IMR-90 (cell line): ENCODE results near the gene DMD. TPM values are rescaled to one million over a fixed set of nuclear protein-coding genes. Genes with fewer than 3 reads are reported as not detected.

Experiments used
- ATAC-seq: fragments of 200-7000 bp; cut with Tn5 transposase; 2 replicates; pipeline ENCODE4 v1.9.1; 2020; ENCODE audit warnings: low read depth, mild to moderate bottlenecking, moderate library complexity
- BruUV-seq: library from RNA; stranded (reverse); fragments of 400-500 nt; replicated peaks from 2 replicates; lab custom pipeline; 2021; lab: Mats Ljungman, UMichigan
- CTCF ChIA-PET: fragments of 300-600 bp; formaldehyde crosslinking; extraction: SDS; loops from one replicate; lab custom pipeline; 2021; ENCODE audit warnings: antibody characterized with exemption; lab: Yijun Ruan, JAX
- POLR2A ChIA-PET: fragments of 300-600 bp; sonication (Branson Sonifier 250); formaldehyde crosslinking; loops from one replicate; lab custom pipeline; 2022; ENCODE audit warnings: antibody characterized with exemption; ENCODE audit not compliant: unreplicated experiment; lab: Charles Lee
- DNase-seq: peaks from one replicate; pipeline ENCODE4 v3.0.0; 2013
- H2AFZ ChIP-seq: replicated peaks from 2 replicates; pipeline ENCODE3; 2013; ENCODE audit warnings: low read length, mild to moderate bottlenecking; ENCODE audit not compliant: poor library complexity
- H2AK5ac ChIP-seq: 2 replicates; pipeline ENCODE4 v1.6.1; 2013; ENCODE audit warnings: low read depth, low read length, inconsistent platforms
- H2AK9ac ChIP-seq: replicated peaks from 2 replicates; pipeline ENCODE3; 2013; ENCODE audit warnings: mild to moderate bottlenecking, low read depth, low read length, moderate library complexity; ENCODE audit not compliant: poor library complexity
- H2BK120ac ChIP-seq: 2 replicates; pipeline ENCODE4 v1.6.1; 2013; ENCODE audit warnings: low read depth, low read length, inconsistent platforms
- H2BK15ac ChIP-seq: 3 replicates; pipeline ENCODE4 v1.6.1; 2013; ENCODE audit warnings: low read depth, low read length, inconsistent platforms
- H2BK20ac ChIP-seq: 2 replicates; pipeline ENCODE4 v1.6.1; 2013; ENCODE audit warnings: low read depth, mild to moderate bottlenecking, inconsistent platforms, low read length, moderate library complexity
- H2BK5ac ChIP-seq: 2 replicates; pipeline ENCODE4 v1.6.1; 2013; ENCODE audit warnings: mild to moderate bottlenecking, low read depth, low read length, inconsistent platforms; ENCODE audit not compliant: poor library complexity, severe bottlenecking
- H3K14ac ChIP-seq: replicated peaks from 2 replicates; pipeline ENCODE4 v1.6.1; 2013; ENCODE audit warnings: low read depth, low read length, inconsistent platforms
- H3K18ac ChIP-seq: 2 replicates; pipeline ENCODE4 v1.6.1; 2013; ENCODE audit warnings: low read depth, low read length, control low read depth
- H3K23ac ChIP-seq: 2 replicates; pipeline ENCODE4 v1.6.1; 2013; ENCODE audit warnings: low read depth, low read length, inconsistent platforms
- H3K27ac ChIP-seq: 2 replicates; pipeline ENCODE4 v1.5.1; 2013; ENCODE audit warnings: mild to moderate bottlenecking, control low read depth, low read length; ENCODE audit not compliant: insufficient read depth
- H3K27me3 ChIP-seq: 2 replicates; pipeline ENCODE4 v1.6.1; 2013; ENCODE audit warnings: low read length; ENCODE audit not compliant: control insufficient read depth, insufficient read depth
- H3K36me3 ChIP-seq: 2 replicates; pipeline ENCODE4 v1.6.1; 2013; ENCODE audit warnings: low read length, mixed read lengths; ENCODE audit not compliant: control insufficient read depth, insufficient read depth
- H3K4ac ChIP-seq: 2 replicates; pipeline ENCODE4 v1.6.1; 2013; ENCODE audit warnings: low read depth, low read length, inconsistent platforms
- H3K4me1 ChIP-seq: 2 replicates; pipeline ENCODE4 v1.6.1; 2013; ENCODE audit warnings: low read length, mixed read lengths; ENCODE audit not compliant: control insufficient read depth, insufficient read depth
- H3K4me2 ChIP-seq: 2 replicates; pipeline ENCODE4 v1.6.1; 2013; ENCODE audit warnings: low read depth, mild to moderate bottlenecking, control low read depth, low read length, moderate library complexity
- H3K4me3 ChIP-seq: 2 replicates; pipeline ENCODE4 v1.5.1; 2013; ENCODE audit warnings: low read depth, mild to moderate bottlenecking, control low read depth, low read length, moderate library complexity; ENCODE audit not compliant: insufficient read depth
- H3K56ac ChIP-seq: 2 replicates; pipeline ENCODE4 v1.6.1; 2013; ENCODE audit warnings: low read length, inconsistent platforms; ENCODE audit not compliant: insufficient read depth; ENCODE audit errors: extremely low read depth
- H3K79me1 ChIP-seq, 2 experiments: 2 replicates each; pipeline ENCODE4 v1.6.1; 2013; ENCODE audit warnings: low read length in 2 of 2, inconsistent platforms in 1 of 2, low read depth in 1 of 2
- H3K9ac ChIP-seq: 2 replicates; pipeline ENCODE4 v1.6.1; 2013; ENCODE audit warnings: low read depth, low read length, control low read depth
- H3K9me1 ChIP-seq: 2 replicates; pipeline ENCODE4 v1.6.1; 2013; ENCODE audit warnings: low read length, inconsistent platforms; ENCODE audit not compliant: insufficient read depth
- H3K9me3 ChIP-seq: 2 replicates; pipeline ENCODE4 v1.6.1; 2013; ENCODE audit warnings: low read length; ENCODE audit not compliant: control insufficient read depth, insufficient read depth
- H4K20me1 ChIP-seq: 2 replicates; pipeline ENCODE4 v1.6.1; 2013; ENCODE audit warnings: low read length, inconsistent platforms; ENCODE audit not compliant: insufficient read depth
- H4K5ac ChIP-seq: 2 replicates; pipeline ENCODE4 v1.6.1; 2013; ENCODE audit warnings: mild to moderate bottlenecking, low read depth, low read length, control low read depth
- H4K8ac ChIP-seq, 2 experiments: 2 replicates each; pipeline ENCODE4 v1.6.1; 2013; ENCODE audit warnings: low read depth in 2 of 2, low read length in 2 of 2, control low read depth in 1 of 2, inconsistent platforms in 1 of 2
- H4K91ac ChIP-seq: 2 replicates; pipeline ENCODE4 v1.6.1; 2013; ENCODE audit warnings: low read depth, low read length, inconsistent platforms; ENCODE audit not compliant: insufficient read depth
- BHLHE40 ChIP-seq: fragments of 150-350 bp; IDR thresholded peaks from 2 replicates; pipeline ENCODE4 v1.6.1; 2016; ENCODE audit warnings: mild to moderate bottlenecking, low read depth, low read length
- CEBPB ChIP-seq: IDR thresholded peaks from 2 replicates; pipeline ENCODE4 v1.6.1; 2012; ENCODE audit warnings: low read depth, low read length, improper control_type of control experiment
- CHD1 ChIP-seq: IDR thresholded peaks from 2 replicates; pipeline ENCODE4 v1.6.1; 2012; ENCODE audit warnings: low read depth, low read length, improper control_type of control experiment
- FOS ChIP-seq: fragments of 150-350 bp; IDR thresholded peaks from 2 replicates; pipeline ENCODE4 v1.6.1; 2016; ENCODE audit warnings: low read depth, low read length
- MAFK ChIP-seq: IDR thresholded peaks from 2 replicates; pipeline ENCODE4 v1.6.1; 2012; ENCODE audit warnings: low read depth, low read length, improper control_type of control experiment
- NFE2L2 ChIP-seq: fragments of 150-350 bp; IDR thresholded peaks from 2 replicates; pipeline ENCODE4 v1.6.1; 2016; ENCODE audit warnings: low read depth, mild to moderate bottlenecking, low read length
- POLR2A ChIP-seq: IDR thresholded peaks from 2 replicates; pipeline ENCODE4 v1.6.1; 2012; ENCODE audit warnings: mild to moderate bottlenecking, low read depth, low read length
- RAD21 ChIP-seq: IDR thresholded peaks from 2 replicates; pipeline ENCODE4 v1.6.1; 2012; ENCODE audit warnings: low read length, improper control_type of control experiment
- RCOR1 ChIP-seq: IDR thresholded peaks from 2 replicates; pipeline ENCODE4 v1.6.1; 2012; ENCODE audit warnings: mild to moderate bottlenecking, low read length, improper control_type of control experiment; ENCODE audit not compliant: insufficient replicate concordance
- RFX5 ChIP-seq: IDR thresholded peaks from 2 replicates; pipeline ENCODE4 v1.8.0; 2012; ENCODE audit warnings: low read depth, mild to moderate bottlenecking, low read length, moderate library complexity
- SMC3 ChIP-seq: fragments of 150-350 bp; IDR thresholded peaks from 2 replicates; pipeline ENCODE4 v1.6.1; 2016; ENCODE audit warnings: low read depth, mild to moderate bottlenecking, antibody characterized with exemption, low read length, moderate library complexity
- WGBS, 2 experiments: methylation state at CpG; one replicate each; pipeline versions ENCODE4 v1.1.5 to v1.1.7; 2013; ENCODE audit warnings: missing lambda C conversion rate in 2 of 2; ENCODE audit not compliant: insufficient read length in 1 of 2; ENCODE audit errors: extremely low coverage in 2 of 2; 5-methylcytosine and 5-hydroxymethylcytosine counted together
- dilution Hi-C: fragments of 300-500 bp; cut with HindIII; formaldehyde crosslinking; loops from one replicate; pipeline ENCODE4 v1.14.3; 2018; ENCODE audit warnings: low sequenced_read_pairs; ENCODE audit not compliant: unreplicated experiment
- in situ Hi-C: fragments of 300-500 bp; cut with MboI; formaldehyde crosslinking; loops from 3 replicates; pipeline ENCODE4 v1.14.3; 2019; ENCODE audit warnings: low sequenced_read_pairs, inconsistent platforms, mixed read lengths
- intact Hi-C: fragments of 100-400 bp; cut with micrococcal nuclease; formaldehyde crosslinking; loops from 2 replicates; pipeline ENCODE4 v1.10.0; 2022
- polyA plus RNA-seq, 3 experiments: library from polyadenylated mRNA; depleted of rRNA; stranded (reverse); fragments of >200 nt; gene quantifications; 2 replicates each; pipeline ENCODE4 v1.2.3, GENCODE V29; 2012; ENCODE audit warnings: low replicate concordance in 1 of 3
- total RNA-seq: library from RNA; depleted of rRNA; stranded (reverse); fragments of >200 nt; gene quantifications from 2 replicates; pipeline ENCODE4 v1.2.3, GENCODE V29; 2012
- TF ChIP-seq, protein P1 (sequence below): conservative IDR thresholded peaks from 2 replicates; pipeline ENCODE4 v1.5.1; 2012; ENCODE audit warnings: mild to moderate bottlenecking, low read depth, low read length, improper control_type of control experiment
- TF ChIP-seq, protein P2 (sequence below): fragments of 150-350 bp; IDR thresholded peaks from 2 replicates; pipeline ENCODE4 v1.6.1; 2016; ENCODE audit warnings: low read depth, mild to moderate bottlenecking, low read length, moderate library complexity, borderline replicate concordance

DMD gene
- total and polyA plus RNA-seq, 2 of the 4 experiments (the other 2 are of a cell fraction), result 6.6 to 11.8 TPM

DNA sequence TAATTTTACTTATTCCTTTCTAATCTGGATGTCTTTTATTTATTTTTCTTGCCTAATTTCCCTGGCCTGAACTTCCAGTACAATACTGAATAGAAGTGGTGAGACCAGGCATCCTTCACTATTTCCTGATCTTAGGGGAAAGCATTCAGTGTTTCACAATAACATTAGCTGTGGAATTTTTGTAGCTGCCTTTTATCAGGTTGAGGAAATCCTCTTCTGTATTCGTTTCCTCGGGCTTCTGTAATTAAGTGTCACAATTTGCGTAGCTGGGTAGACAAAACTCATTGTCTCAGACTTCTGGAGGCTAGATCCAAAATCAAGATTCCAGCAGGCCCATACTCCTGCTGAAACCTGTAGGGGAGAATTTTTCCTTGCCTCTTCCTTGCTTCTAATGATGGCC, 1541.1 kb downstream of the DMD start:
- Histone ChIP-seq H3K18ac (no peak overlapping the region), H3K9ac (no peak overlapping the region), H3K4me3 (no peak overlapping the region), H4K8ac (no peak overlapping the region), H4K91ac (no peak overlapping the region), H4K20me1 (no peaks in the 10 kb centered on the region), H2AFZ (no peak overlapping the region), H3K23ac (no peak overlapping the region), H3K14ac (no peak overlapping the region), H2BK120ac (no peak overlapping the region), H3K79me1 (no peaks in the 10 kb centered on the region), H3K4me1 (no peaks in the 10 kb centered on the region), H3K4ac (no peak overlapping the region), H3K36me3 (no peaks in the 10 kb centered on the region), H3K4me2 (no peak overlapping the region), H2BK5ac (no peak overlapping the region), H2BK20ac (no peak overlapping the region), H3K27me3 (no peaks in the 10 kb centered on the region), H3K27ac (no peak overlapping the region), H2AK5ac (no peak overlapping the region), H4K5ac (no peak overlapping the region), H3K9me1 (no peaks in the 10 kb centered on the region), H2BK15ac (no peak overlapping the region), H3K56ac (no peak overlapping the region), H3K9me3 (no peaks in the 10 kb centered on the region), H2AK9ac (no peak overlapping the region)
- dilution Hi-C loops, result no loop called here
- intact Hi-C loops, result no loop called here
- whole genome bisulfite sequencing, 2 experiments, result no CpG with 5 or more reads among the region's 3 CpGs
- CTCF ChIA-PET, result no interaction called here
- ATAC-seq (no peak), DNase-seq (no peak)
- TF ChIP-seq MAFK (no peak), CEBPB (no peak), RCOR1 (no peak), FOS (no peak), RFX5 (no peak), RAD21 (no peak), NFE2L2 (no peak), POLR2A (no peak), CHD1 (no peak), BHLHE40 (no peak), SMC3 (no peak)
- TF ChIP-seq, protein P1, sequence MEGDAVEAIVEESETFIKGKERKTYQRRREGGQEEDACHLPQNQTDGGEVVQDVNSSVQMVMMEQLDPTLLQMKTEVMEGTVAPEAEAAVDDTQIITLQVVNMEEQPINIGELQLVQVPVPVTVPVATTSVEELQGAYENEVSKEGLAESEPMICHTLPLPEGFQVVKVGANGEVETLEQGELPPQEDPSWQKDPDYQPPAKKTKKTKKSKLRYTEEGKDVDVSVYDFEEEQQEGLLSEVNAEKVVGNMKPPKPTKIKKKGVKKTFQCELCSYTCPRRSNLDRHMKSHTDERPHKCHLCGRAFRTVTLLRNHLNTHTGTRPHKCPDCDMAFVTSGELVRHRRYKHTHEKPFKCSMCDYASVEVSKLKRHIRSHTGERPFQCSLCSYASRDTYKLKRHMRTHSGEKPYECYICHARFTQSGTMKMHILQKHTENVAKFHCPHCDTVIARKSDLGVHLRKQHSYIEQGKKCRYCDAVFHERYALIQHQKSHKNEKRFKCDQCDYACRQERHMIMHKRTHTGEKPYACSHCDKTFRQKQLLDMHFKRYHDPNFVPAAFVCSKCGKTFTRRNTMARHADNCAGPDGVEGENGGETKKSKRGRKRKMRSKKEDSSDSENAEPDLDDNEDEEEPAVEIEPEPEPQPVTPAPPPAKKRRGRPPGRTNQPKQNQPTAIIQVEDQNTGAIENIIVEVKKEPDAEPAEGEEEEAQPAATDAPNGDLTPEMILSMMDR, result no peak
- TF ChIP-seq, protein P2, sequence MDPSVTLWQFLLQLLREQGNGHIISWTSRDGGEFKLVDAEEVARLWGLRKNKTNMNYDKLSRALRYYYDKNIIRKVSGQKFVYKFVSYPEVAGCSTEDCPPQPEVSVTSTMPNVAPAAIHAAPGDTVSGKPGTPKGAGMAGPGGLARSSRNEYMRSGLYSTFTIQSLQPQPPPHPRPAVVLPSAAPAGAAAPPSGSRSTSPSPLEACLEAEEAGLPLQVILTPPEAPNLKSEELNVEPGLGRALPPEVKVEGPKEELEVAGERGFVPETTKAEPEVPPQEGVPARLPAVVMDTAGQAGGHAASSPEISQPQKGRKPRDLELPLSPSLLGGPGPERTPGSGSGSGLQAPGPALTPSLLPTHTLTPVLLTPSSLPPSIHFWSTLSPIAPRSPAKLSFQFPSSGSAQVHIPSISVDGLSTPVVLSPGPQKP, result no peak
- in situ Hi-C loops, result no loop called here
- POLR2A ChIA-PET, result no interaction called here
- BruUV-seq, result no TSS peak
